Fibroblast of upper back skin (primary cell): ENCODE measurements around the gene PSMD4.
"Not testable (repeated sequence)": the region's sequence is repeated elsewhere in the genome, so short reads cannot be mapped to it uniquely, and the experiment has no call there.

ENCODE experiments used
- DNase-seq: peaks from one replicate; pipeline ENCODE4 v3.0.0-alpha.2; 2013

The PSMD4 gene

GRCh38 chr1:151273924-151274466 is 19.5 kb downstream of the PSMD4 start:
- no peak for DNase-seq

GRCh38 chr1:151275341-151275740 is 20.8 kb downstream of the PSMD4 start:
- not testable (repeated sequence) for DNase-seq

DNA sequence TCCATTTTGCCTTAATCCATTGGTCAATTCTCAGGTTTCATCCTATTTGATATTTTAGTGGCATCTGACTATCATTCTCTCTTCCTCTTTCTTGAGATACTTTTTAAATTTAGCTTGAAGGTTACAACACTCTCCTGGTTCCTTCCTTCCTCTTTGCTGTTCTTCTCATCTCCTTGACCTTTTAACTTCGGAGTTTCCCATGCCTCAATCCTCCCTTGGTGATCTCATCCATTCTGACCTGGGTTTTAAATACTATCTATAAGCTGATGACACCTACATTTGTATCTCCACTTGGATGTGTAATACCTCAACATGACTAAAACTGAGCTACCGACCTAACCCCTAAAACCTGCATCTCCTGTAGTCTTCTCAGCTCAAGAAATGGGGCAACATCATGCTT is 22.7 kb downstream of the PSMD4 start:
- DNase-seq = no peak

DNA sequence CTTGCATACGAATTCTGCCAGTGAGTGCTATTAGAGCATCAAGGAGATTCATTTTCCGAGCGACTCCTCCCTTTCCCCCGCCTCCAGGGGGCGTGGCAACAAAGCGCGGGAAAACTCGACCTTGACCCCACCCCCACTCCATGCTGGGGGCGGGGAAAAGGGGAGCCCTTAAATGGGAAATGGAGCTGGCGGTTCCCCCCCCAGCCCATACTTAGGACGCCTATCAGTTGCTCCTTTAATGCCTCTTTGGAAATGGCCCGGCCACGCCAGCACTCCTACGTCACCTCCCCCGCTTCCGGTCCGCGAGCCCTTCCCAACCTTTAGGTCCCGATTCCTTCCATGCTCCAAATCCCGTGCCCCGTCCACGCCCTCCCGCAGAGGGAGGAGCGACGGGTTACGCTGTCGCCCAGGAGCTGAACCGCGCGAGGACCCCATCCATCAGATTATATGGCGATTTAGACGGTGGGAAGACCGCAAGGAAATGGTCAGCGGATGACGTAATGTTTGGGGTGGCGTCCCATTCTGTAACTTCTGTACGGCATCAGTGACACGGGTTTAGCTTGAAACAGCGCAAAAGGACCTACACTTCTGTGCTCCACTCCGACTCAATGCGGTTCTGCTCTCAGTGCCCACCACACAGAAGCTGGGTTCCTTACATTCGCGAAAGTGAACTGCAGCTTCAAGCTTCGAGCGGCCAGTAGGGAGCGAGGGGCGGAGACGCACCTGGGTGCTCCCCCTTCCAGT is 26.9 kb downstream of the PSMD4 start:
- peak; percentile 99 for DNase-seq

DNA sequence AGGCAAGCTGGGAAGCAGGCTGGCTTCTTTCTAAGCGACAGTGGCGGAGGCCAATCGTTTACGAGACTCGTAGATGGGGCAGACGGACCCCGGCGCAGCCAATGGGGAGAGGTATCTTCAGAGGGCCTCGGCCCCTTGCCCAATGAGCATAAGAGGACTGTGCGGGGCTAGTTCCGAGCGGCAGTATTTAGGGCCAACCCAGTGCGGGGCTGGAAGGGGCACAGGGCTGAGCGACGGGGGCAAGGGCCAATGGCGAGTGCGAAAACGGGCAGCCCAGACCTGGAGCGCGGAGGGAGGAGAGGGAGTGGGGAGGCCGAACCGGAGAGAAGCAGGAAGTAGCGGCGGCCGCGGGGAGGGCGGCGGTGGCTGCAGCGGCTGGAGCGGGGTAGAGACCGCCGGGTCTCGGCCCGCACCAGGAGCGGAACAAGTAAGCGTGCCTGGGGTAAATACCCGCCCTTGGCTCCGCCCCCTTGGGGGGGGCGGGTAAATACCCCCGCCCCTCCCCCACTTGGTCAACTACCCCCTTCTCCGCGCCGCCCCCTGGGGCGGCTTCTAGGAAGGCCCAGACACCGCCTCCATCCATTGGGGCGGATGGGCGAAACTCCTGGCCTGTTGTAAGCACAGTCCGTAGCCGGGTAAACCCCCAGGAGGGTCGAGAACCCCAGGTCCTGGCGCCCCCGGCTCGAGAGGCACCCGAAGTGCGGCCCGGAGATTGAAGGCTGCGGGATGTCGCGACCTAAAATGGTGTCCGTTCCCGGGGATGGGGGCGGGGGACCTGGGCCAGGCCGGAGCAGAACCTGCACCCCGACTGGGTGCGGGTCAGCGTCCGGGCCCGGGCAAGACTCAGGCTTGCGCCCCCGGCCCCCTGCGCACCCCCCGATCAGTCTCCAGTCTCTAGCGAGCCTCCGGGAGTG is 27.7 kb downstream of the PSMD4 start, which contains the start of gene ZNF687:
Gene ZNF687, plus strand, starts transcription at position 331 of the 914 bp plus-strand sequence. CDS start 3,993 bp downstream, outside the sequence.
- peak; percentile 100 for DNase-seq

- DNase-seq = peak; percentile 5
Measured at GRCh38 chr1:151282883-151283725, 28.6 kb downstream of the PSMD4 start.

DNA sequence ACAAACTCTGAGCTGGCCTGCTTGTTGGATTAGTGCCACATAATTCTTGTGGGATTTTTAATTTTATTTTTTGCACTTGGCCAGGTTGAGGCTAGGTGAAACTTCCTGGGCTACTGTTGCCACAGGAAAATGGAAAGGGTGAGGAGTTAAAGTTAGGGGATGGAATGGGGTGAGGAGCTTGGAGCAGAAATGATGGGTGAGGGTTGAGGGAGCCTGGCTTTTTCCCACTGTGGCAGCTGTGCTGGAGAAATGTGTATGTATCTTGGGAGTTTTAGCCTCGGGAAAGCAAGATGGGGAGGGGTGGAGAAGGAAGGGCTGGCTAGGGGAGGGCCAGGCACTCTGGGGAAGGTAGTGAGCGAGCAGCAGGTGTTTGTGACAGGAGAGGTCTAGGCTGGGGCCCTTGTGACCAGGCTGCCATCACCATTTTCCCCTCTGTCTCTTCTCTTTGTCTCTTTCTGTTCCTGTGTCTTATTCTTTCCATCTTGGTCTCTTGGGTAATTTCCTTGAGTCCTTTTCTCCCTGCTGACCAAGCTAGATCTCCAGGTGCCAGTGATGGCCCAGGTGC is 29.6 kb downstream of the PSMD4 start:
- DNase-seq = no peak

- no peak for DNase-seq
Measured at GRCh38 chr1:151286619-151287340, 32.2 kb downstream of the PSMD4 start.

DNA sequence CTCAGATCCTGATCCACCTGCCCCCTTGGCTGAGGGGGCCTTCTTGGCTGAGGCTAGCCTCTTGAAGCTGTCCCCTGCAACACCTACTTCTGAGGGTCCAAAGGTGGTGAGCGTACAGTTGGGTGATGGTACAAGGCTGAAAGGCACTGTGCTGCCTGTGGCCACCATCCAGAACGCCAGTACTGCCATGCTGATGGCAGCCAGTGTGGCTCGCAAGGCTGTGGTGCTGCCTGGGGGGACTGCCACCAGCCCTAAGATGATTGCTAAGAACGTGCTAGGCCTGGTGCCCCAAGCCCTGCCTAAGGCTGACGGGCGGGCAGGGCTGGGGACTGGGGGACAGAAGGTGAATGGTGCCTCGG is 32.8 kb downstream of the PSMD4 start:
- no peak for DNase-seq

GRCh38 chr1:151287767-151288500 is 33.4 kb downstream of the PSMD4 start:
- no peak for DNase-seq

GRCh38 chr1:151288502-151288901 is 34.0 kb downstream of the PSMD4 start:
- DNase-seq = no peak

DNA sequence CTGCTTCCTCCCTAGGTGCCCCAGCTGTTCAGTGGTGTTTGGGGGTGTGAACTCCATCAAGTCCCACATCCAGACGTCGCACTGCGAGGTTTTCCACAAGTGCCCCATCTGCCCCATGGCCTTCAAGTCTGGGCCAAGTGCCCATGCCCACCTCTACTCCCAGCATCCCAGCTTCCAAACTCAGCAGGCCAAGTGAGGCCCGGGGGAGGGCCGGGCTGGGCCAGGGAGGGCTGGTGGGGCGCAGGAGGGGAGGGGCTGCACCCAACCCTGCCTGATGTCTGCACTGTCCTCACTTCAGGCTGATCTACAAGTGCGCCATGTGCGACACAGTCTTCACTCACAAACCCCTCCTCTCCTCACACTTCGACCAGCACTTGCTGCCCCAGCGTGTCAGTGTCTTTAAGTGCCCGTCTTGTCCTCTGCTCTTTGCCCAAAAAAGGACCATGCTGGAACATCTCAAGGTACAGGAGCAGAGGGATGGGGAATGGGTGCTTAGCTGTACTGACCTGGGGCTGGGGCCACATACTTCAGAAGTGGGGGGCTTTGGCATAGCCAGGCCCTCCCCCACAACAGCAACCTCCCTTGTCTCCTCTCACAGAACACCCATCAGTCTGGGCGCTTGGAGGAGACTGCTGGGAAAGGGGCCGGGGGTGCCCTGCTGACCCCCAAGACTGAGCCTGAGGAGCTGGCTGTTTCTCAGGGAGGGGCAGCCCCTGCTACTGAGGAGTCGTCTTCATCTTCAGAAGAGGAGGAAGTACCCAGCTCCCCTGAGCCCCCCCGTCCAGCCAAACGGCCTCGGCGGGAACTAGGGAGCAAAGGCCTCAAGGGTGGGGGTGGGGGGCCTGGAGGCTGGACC is 34.8 kb downstream of the PSMD4 start:
- no peak for DNase-seq

GRCh38 chr1:151289991-151290708 is 35.6 kb downstream of the PSMD4 start:
- no peak for DNase-seq

GRCh38 chr1:151290709-151291303 is 36.3 kb downstream of the PSMD4 start:
- no peak for DNase-seq

- no peak for DNase-seq
Measured at GRCh38 chr1:151292207-151293030, 37.9 kb downstream of the PSMD4 start.

DNA sequence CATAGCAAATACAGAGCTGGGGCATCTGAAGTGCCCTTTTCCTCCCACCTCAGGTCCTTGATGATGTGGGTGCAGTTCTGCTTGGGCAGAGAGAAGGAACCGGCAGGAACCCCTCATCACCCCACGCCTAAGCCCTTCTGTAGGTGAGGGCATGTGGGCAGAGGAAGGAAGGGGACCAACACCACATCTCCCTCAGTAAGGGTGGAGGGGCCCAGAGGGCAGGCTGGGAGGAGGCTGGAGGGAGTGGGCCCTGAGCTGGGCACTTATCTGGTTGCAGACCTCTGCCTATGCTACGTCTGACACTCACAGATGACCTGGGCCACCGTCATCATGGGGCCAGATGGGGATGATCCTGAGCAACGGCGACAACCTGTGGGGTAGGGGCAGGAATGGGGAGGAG is 38.6 kb downstream of the PSMD4 start:
- DNase-seq = no peak

GRCh38 chr1:151294742-151295462 is 40.4 kb downstream of the PSMD4 start:
- no peak for DNase-seq
